Ovary (tissue), 9 donors: ENCODE measurements around the gene MINDY1. TPM values are rescaled to one million over a fixed set of nuclear protein-coding genes. Genes with fewer than 3 reads are reported as not detected.

Experiments used
- DNase-seq, 5 donors: peaks; one replicate each; pipeline ENCODE4 v3.0.0-alpha.2; 2019 to 2020
- H3K27ac ChIP-seq, 2 donors: fragments of 200-600 bp; one replicate each; pipeline versions ENCODE4 v1.5.1 to v1.8.0; 2019 to 2022
- H3K27me3 ChIP-seq: fragments of 200-600 bp; one replicate; pipeline ENCODE4 v1.8.0; 2022
- H3K36me3 ChIP-seq: fragments of 200-600 bp; sonication (generic); one replicate; pipeline ENCODE4 v1.5.1; 2019
- H3K4me1 ChIP-seq: one replicate; pipeline ENCODE4 v1.8.1; 2013; ENCODE audit warnings: mild to moderate bottlenecking, moderate library complexity; ENCODE audit not compliant: insufficient read depth
- H3K4me3 ChIP-seq: fragments of 200-600 bp; sonication (generic); one replicate; pipeline ENCODE4 v1.5.1; 2017
- H3K9me3 ChIP-seq, 2 donors: fragments of 200-600 bp in 1 of 2; sonication (generic) in 1 of 2; one replicate each; pipeline versions ENCODE4 v1.5.1 to v1.8.1; 2013 to 2019; ENCODE audit warnings: mild to moderate bottlenecking in 1 of 2, moderate library complexity in 1 of 2
- EP300 ChIP-seq: sonication (generic); formaldehyde crosslinking; IDR thresholded peaks from one replicate; pipeline ENCODE4 v1.6.1; 2017; ENCODE audit warnings: antibody characterized with exemption
- POLR2A ChIP-seq: fragments of 450-650 bp; IDR thresholded peaks from one replicate; pipeline ENCODE4 v1.6.1; 2017; ENCODE audit warnings: antibody characterized with exemption, mild to moderate bottlenecking, moderate library complexity
- WGBS, 3 donors: extraction: QIAGEN DNeasy Blood & Tissue Kit in 1 of 3; methylation state at CpG; one replicate each; pipeline versions ENCODE4 v1.1.5 to v1.1.7; 2013 to 2017; 5-methylcytosine and 5-hydroxymethylcytosine counted together
- intact Hi-C, 4 donors: fragments of 100-400 bp; cut with DNase I; formaldehyde crosslinking; loops; one replicate each; pipeline versions ENCODE4 v1.11.0 to v1.15.1; 2022 to 2023
- polyA plus RNA-seq, 2 donors: library from polyadenylated mRNA; stranded (reverse); fragments of 200-250 nt in 1 of 2; fragments of 350-450 nt in 1 of 2; fragmentation: Illumina TruSeq in 1 of 2; extraction: RNeasy Lipid Tissue Mini Kit (QIAGEN cat#74804) in 1 of 2; gene quantifications; one replicate each; pipeline ENCODE4 v1.2.3, GENCODE V29; 2013 to 2014
- total RNA-seq, 7 donors: library from RNA; depleted of rRNA in 2 of 7; stranded (reverse); fragments of >200 nt in 2 of 7; fragmentation: NEBNext Ultra II Directional in 3 of 7; extraction: Animal tissue kit (Norgen Biotek cat#: 25700) in 3 of 7; gene quantifications; one replicate each; pipeline versions ENCODE4 v1.1.0 to v1.2.4, GENCODE V29; 2016 to 2023
- TF ChIP-seq, protein P1 (sequence below), 3 donors: fragments of 450-650 bp in 2 of 3; fragments of 200-600 bp in 1 of 3; IDR thresholded peaks; one replicate each; pipeline versions ENCODE4 v1.5.1 to v1.8.0; 2016 to 2022; ENCODE audit warnings: antibody characterized with exemption in 3 of 3, mild to moderate bottlenecking in 1 of 3
- donor health status: DM: no; HTN: no; CAD: no; lungs with moderate emphysema.
- donor health status: DM: no; HTN: no; CAD: no.
- donor health status: Bipolar disorder and iron deficiency.
- donor health status: DM: yes; HTN: yes; CAD: no.
- donor health status: DM: no; HTN: no; CAD: no.
- donor health status: DM: yes; HTN: yes; CAD: no.

The MINDY1 gene
- total and polyA plus RNA-seq, 9 donors: 17.1 to 35.6 (median 26.9) TPM

DNA sequence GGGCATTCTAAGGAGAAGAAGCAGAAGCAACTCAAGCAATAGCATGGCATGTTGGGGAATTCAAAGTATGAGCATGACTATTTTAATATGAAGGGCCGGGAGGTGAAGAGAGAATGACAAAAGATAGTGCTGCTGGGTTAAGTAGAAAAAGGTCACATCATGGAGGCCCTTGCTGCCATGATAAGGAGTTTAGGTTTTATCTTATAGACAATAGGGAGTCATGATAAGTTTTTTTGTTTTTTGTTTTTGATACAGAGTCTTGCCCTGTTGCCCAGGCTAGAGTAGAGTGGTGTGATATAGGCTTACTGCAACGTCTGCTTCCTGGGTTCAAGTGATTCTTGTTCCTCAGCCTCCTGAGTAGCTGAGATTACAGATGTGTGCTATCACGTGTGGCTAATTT, 32.8 kb upstream of the MINDY1 start:
- intact Hi-C loops: no loop called here
- Histone ChIP-seq H3K9me3 (no peaks in the 10 kb centered on the region), H3K27ac (no peak overlapping the region), H3K4me3 (no peak overlapping the region), H3K36me3 (no peaks in the 10 kb centered on the region), H3K4me1 (no peaks in the 10 kb centered on the region), H3K27me3 (no peaks in the 10 kb centered on the region)
- no peak for DNase-seq
- WGBS, 3 donors: 89 to 92% (median 91%) methylated on average over 3 of the region's 3 CpGs
- TF ChIP-seq EP300 (no peak), POLR2A (no peak)
- TF ChIP-seq, protein P1, sequence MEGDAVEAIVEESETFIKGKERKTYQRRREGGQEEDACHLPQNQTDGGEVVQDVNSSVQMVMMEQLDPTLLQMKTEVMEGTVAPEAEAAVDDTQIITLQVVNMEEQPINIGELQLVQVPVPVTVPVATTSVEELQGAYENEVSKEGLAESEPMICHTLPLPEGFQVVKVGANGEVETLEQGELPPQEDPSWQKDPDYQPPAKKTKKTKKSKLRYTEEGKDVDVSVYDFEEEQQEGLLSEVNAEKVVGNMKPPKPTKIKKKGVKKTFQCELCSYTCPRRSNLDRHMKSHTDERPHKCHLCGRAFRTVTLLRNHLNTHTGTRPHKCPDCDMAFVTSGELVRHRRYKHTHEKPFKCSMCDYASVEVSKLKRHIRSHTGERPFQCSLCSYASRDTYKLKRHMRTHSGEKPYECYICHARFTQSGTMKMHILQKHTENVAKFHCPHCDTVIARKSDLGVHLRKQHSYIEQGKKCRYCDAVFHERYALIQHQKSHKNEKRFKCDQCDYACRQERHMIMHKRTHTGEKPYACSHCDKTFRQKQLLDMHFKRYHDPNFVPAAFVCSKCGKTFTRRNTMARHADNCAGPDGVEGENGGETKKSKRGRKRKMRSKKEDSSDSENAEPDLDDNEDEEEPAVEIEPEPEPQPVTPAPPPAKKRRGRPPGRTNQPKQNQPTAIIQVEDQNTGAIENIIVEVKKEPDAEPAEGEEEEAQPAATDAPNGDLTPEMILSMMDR (IDR thresholded peaks at IDR 0.05): no peak

DNA sequence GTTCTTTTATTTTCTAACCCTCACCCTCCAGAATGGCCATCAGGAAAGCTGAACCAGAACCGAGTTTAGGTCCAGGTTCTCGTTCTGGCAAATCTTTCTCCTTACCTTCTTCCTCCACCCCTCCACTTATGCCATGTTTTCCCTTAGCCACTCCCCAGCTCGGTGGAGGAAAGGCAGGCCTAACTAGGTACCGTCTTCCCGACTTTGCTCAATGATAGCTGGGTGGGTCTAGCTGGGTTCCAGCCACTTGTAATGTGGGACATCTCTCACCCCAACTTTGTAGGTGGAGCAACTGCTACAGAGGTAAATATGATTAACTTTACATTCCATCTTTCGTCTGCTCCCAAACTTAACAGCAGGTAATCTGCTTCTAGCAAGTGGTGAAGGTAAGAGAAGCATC, 30.3 kb upstream of the MINDY1 start:
- no peak for DNase-seq
- TF ChIP-seq, protein P1 (IDR thresholded peaks at IDR 0.05): no peak
- no peaks in the 10 kb centered on the region for H3K9me3 ChIP-seq
- H3K4me3 ChIP-seq: no peak overlapping the region
- no peaks in the 10 kb centered on the region for H3K4me1 ChIP-seq
- WGBS, 3 donors: 73 to 80% (median 80%) methylated on average over 6 of the region's 6 CpGs
- H3K36me3 ChIP-seq: no peaks in the 10 kb centered on the region
- intact Hi-C loops: no loop called here
- no peak overlapping the region for H3K27ac ChIP-seq
- no peaks in the 10 kb centered on the region for H3K27me3 ChIP-seq

DNA sequence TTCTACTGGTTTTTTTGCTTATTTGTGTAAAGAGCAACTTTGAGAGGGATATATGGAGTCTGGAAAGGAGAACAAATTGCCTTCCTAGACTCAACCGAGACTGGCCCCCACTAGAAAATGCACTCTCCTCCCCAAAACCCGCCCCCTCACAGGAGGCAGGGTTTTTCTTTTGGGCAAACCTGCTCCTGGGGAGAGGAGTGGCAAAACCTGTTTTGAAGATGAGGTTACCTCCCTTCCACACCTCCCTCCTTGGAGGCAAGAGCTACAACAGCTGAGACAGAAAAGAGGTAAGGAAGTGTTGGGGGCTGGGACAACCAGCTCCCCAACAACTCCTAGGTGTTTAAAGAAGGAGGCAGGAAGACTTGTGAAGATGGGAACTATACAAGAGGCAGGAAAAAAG, 29.7 kb upstream of the MINDY1 start, which contains the start of gene BNIPL:
Gene BNIPL, plus strand, starts transcription at position 231 of the 400 bp plus-strand sequence. Its CDS starts 140 bp downstream, at position 371.
- H3K27ac ChIP-seq: no peak within 1 kb of the TSS
- H3K4me1 ChIP-seq: no peaks in the 10 kb centered on the region
- no peak within 1 kb of the TSS for H3K4me3 ChIP-seq
- no peak for DNase-seq
- no peaks in the 10 kb centered on the region for H3K9me3 ChIP-seq
- intact Hi-C loops: no loop called here
- no peaks in the 10 kb centered on the region for H3K27me3 ChIP-seq
- TF ChIP-seq POLR2A: no peak
- TF ChIP-seq EP300: no peak
- TF ChIP-seq, protein P1 (IDR thresholded peaks at IDR 0.05): no peak
- no peaks in the 10 kb centered on the region for H3K36me3 ChIP-seq
- 43 to 53% (median 48%) methylated on average over 2 of the region's 2 CpGs for WGBS, 3 donors

DNA sequence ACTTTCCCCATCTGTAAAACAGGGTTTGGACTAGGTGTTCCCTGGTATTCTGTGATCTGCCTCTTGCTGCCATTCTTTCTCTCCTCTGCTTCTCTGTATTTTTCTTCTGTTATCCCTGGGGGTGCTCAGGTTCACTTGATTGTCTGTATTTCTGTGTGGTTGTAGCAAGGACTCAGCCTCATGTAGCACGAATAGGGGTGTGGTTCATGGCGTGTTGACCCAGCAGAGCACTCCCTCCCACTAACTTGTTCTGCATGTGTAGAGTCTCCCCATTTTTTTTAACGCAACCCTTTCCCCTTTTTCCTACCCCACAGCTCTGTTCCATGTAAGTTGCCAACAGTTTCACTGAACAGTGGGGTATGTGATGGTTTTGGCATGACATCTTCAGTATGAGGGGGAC, 28.5 kb upstream of the MINDY1 start:
- no peak overlapping the region for H3K27ac ChIP-seq
- DNase-seq: no peak
- no peaks in the 10 kb centered on the region for H3K27me3 ChIP-seq
- intact Hi-C loops: no loop called here
- WGBS, 3 donors: 82 to 86% (median 84%) methylated on average over 3 of the region's 3 CpGs
- TF ChIP-seq POLR2A: no peak
- no peak for TF ChIP-seq EP300
- TF ChIP-seq, protein P1 (IDR thresholded peaks at IDR 0.05): no peak
- no peaks in the 10 kb centered on the region for H3K9me3 ChIP-seq
- H3K36me3 ChIP-seq: no peaks in the 10 kb centered on the region
- no peak overlapping the region for H3K4me3 ChIP-seq
- H3K4me1 ChIP-seq: no peaks in the 10 kb centered on the region

DNA sequence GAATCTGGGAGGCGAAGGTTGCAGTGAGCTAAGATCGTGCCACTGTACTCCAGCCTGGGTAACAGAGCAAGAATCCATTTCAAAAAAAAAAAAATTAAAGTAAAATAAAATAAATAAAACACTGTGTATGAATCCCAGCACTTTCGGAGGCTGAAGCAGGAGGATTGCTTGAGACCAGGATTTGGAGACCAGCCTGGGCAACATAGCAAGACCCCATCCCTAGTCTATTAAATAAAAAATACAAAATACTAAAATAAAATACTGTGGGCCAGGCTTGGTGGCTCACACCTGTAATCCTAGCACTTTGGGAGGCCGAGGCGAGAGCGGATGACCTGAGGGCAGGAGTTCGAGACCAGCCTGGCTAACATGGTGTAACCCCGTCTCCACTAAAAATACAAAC, 25.5 kb upstream of the MINDY1 start:
- Histone ChIP-seq H3K36me3 (no peaks in the 10 kb centered on the region), H3K27me3 (no peaks in the 10 kb centered on the region), H3K27ac (no peak overlapping the region), H3K4me1 (no peaks in the 10 kb centered on the region), H3K9me3 (no peaks in the 10 kb centered on the region), H3K4me3 (no peak overlapping the region)
- TF ChIP-seq, protein P1 (IDR thresholded peaks at IDR 0.05): no peak
- no peak for TF ChIP-seq POLR2A
- TF ChIP-seq EP300: no peak
- no peak for DNase-seq
- intact Hi-C loops: no loop called here
- WGBS, 3 donors: 95 to 98% (median 97%) methylated on average over 8 of the region's 8 CpGs
